CD4-positive, alpha-beta T cell (primary cell): Measurements from ENCODE around the gene MECP2. TPM values are rescaled to one million over a fixed set of nuclear protein-coding genes. Genes with fewer than 3 reads are reported as not detected.
"Not testable (repeated sequence)": the region's sequence is repeated elsewhere in the genome, so short reads cannot be mapped to it uniquely, and the experiment has no call there.

Source experiments
- ATAC-seq: fragments of 200-7000 bp; cut with Tn5 transposase; one replicate; pipeline ENCODE4 v1.10.0; 2022; ENCODE audit warnings: mild to moderate bottlenecking; ENCODE audit not compliant: poor library complexity
- CTCF ChIA-PET: fragments of 350-600 bp; sonication (Branson Sonifier 250); formaldehyde crosslinking; loops from one replicate; lab custom pipeline; 2021; ENCODE audit warnings: antibody characterized with exemption, inconsistent platforms; lab: Charles Lee
- POLR2A ChIA-PET: fragments of 350-600 bp; sonication (Branson Sonifier 250); formaldehyde crosslinking; loops from one replicate; lab custom pipeline; 2021; ENCODE audit warnings: antibody characterized with exemption, inconsistent platforms; lab: Charles Lee
- DNase-seq, 14 experiments: peaks; one replicate each; pipeline ENCODE4 v3.0.0-alpha.2; 2013 to 2020; ENCODE audit warnings: mixed read lengths in 2 of 14
- H3K27ac ChIP-seq, 2 donors: one replicate each; pipeline versions ENCODE4 v1.5.1 to v1.7.0; 2013; ENCODE audit warnings: low read length in 2 of 2, low read depth in 1 of 2, mild to moderate bottlenecking in 1 of 2
- H3K27me3 ChIP-seq, 2 experiments: 1 replicate in 1 of 2; 2 replicates in 1 of 2; pipeline versions ENCODE4 v1.6.1 to v1.7.0; 2013; ENCODE audit warnings: low read length in 2 of 2, control low read depth in 1 of 2, mild to moderate bottlenecking in 1 of 2, moderate library complexity in 1 of 2; ENCODE audit not compliant: insufficient read depth in 2 of 2, control insufficient read depth in 1 of 2
- H3K36me3 ChIP-seq: one replicate; pipeline ENCODE4 v1.6.1; 2013; ENCODE audit warnings: low read length, control low read depth; ENCODE audit not compliant: insufficient read depth
- H3K4me1 ChIP-seq: one replicate; pipeline ENCODE4 v1.6.1; 2013; ENCODE audit warnings: low read length, control low read depth; ENCODE audit not compliant: insufficient read depth
- H3K4me3 ChIP-seq: one replicate; pipeline ENCODE4 v1.5.1; 2013; ENCODE audit warnings: mild to moderate bottlenecking, low read length, moderate library complexity
- H3K9me3 ChIP-seq, 2 experiments: 1 replicate in 1 of 2; 2 replicates in 1 of 2; pipeline versions ENCODE4 v1.6.1 to v1.7.0; 2013; ENCODE audit warnings: low read length in 2 of 2, mild to moderate bottlenecking in 2 of 2, control low read depth in 1 of 2, moderate library complexity in 1 of 2; ENCODE audit not compliant: control insufficient read depth in 1 of 2, insufficient read depth in 1 of 2
- H3K27ac Mint-ChIP-seq: one replicate; pipeline ENCODE4 v1.8.0; 2020; ENCODE audit warnings: mixed read lengths
- H3K27me3 Mint-ChIP-seq: one replicate; pipeline ENCODE4 v1.8.0; 2021; ENCODE audit warnings: mixed read lengths
- H3K36me3 Mint-ChIP-seq: one replicate; pipeline ENCODE4 v1.8.0; 2021; ENCODE audit warnings: low read depth, mixed read lengths
- H3K4me1 Mint-ChIP-seq: one replicate; pipeline ENCODE4 v1.8.0; 2021; ENCODE audit warnings: low read depth, mixed read lengths
- H3K4me3 Mint-ChIP-seq: one replicate; pipeline ENCODE4 v1.8.0; 2020; ENCODE audit warnings: mild to moderate bottlenecking, mixed read lengths
- H3K9me3 Mint-ChIP-seq: one replicate; pipeline ENCODE4 v1.8.0; 2020; ENCODE audit warnings: mixed read lengths
- CTCF ChIP-seq: fragments of 200-600 bp; IDR thresholded peaks from one replicate; pipeline ENCODE4 v1.8.0; 2022; ENCODE audit warnings: antibody characterized with exemption, mild to moderate bottlenecking
- intact Hi-C, 2 experiments: fragments of 100-400 bp; cut with DNase I in 1 of 2; cut with micrococcal nuclease in 1 of 2; formaldehyde crosslinking; loops; one replicate each; pipeline versions ENCODE4 v1.15.1 to v1.9.0; 2023 to 2025; cut with DNase I, micrococcal nuclease
- polyA plus RNA-seq, 2 donors: library from polyadenylated mRNA; unstranded; fragments of 120-200 nt; gene quantifications; one replicate each; pipeline ENCODE4 v1.2.1, GENCODE V29; 2013
- total RNA-seq, 174 experiments: library from RNA in 2 of 174; stranded (reverse) in 2 of 174; gene quantifications; one replicate each; pipeline ENCODE4 v1.2.3 and lab custom pipeline; 2021 to 2026

Gene MECP2
- total RNA-seq (100 to 1,000 TPM; 120 to 133 TPM), total RNA-seq (lab: John Stamatoyannopoulos, UW) (55.2 to 269 (median 124) reads per million in 172 experiments)
- 41.7 TPM for polyA plus RNA-seq (2013, experiment 1 of 2)
- 51.7 TPM for polyA plus RNA-seq (2013, experiment 2 of 2)

GRCh38 chrX:154097589-154098541, at the start of gene MECP2:
Gene MECP2, minus strand, starts transcription at chrX:154097717.
- peak within 1 kb of the TSS; percentile 80 to 86 for H3K27ac ChIP-seq
- peak within 1 kb of the TSS; percentile 90 for H3K4me3 ChIP-seq
- DNase-seq (peak; percentile 69 to 94 (median 82)), ATAC-seq (peak; percentile 86)
- H3K27ac Mint-ChIP-seq, result peak within 1 kb of the TSS; percentile 97
- CTCF ChIA-PET, result no interaction called here
- no peaks in the 10 kb centered on the region for H3K9me3 ChIP-seq
- H3K9me3 Mint-ChIP-seq, result no peaks in the 10 kb centered on the region
- H3K4me3 Mint-ChIP-seq, result peak within 1 kb of the TSS; percentile 97
- POLR2A ChIA-PET, result interaction anchor here (1.0 to 2.1 kb wide), 9 partner anchors 10 to 300 kb away, joined by 3 to 10 read pairs (median 5); partner anchors contain the start of genes HCFC1 and RPL10
- TF ChIP-seq CTCF, result no peak
- H3K27me3 ChIP-seq, result no peaks in the 10 kb centered on the region
- no peaks in the 10 kb centered on the region for H3K27me3 Mint-ChIP-seq
- H3K4me1 Mint-ChIP-seq, result peaks cover 39% of the 10 kb centered on the region
- H3K36me3 ChIP-seq, result no peaks in the 10 kb centered on the region
- intact Hi-C loops, result loop anchor here (1.0 to 5.0 kb wide), 4 partner anchors 38 to 274 kb away; partner anchors contain the start of genes FLNA (in 1 of the 2) and IRAK1 (in 1 of the 2)
- H3K4me1 ChIP-seq, result peaks cover 32% of the 10 kb centered on the region
- peaks cover 17% of the 10 kb centered on the region for H3K36me3 Mint-ChIP-seq

GRCh38 chrX:154144010-154144409, 46.5 kb upstream of the MECP2 start, which contains the start of gene OPN1LW:
Gene OPN1LW, plus strand, starts transcription at chrX:154144243. Its CDS starts 41 bp downstream, at chrX:154144284.
- H3K9me3 ChIP-seq, H3K4me3 ChIP-seq, intact Hi-C loops, H3K27me3 ChIP-seq, H3K36me3 ChIP-seq, H3K4me1 Mint-ChIP-seq, ATAC-seq, H3K27ac ChIP-seq, H3K27me3 Mint-ChIP-seq, H3K36me3 Mint-ChIP-seq, H3K4me3 Mint-ChIP-seq, POLR2A ChIA-PET, CTCF ChIA-PET, H3K4me1 ChIP-seq, H3K9me3 Mint-ChIP-seq, DNase-seq, H3K27ac Mint-ChIP-seq: not testable (repeated sequence)

GRCh38 chrX:154142950-154143745, 45.6 kb upstream of the MECP2 start:
- Histone ChIP-seq H3K4me1 (peaks cover 8% of the 10 kb centered on the region), H3K36me3 (no peaks in the 10 kb centered on the region), H3K4me3 (no peak overlapping the region), H3K27ac (no peak overlapping the region), H3K27me3 (no peaks in the 10 kb centered on the region), H3K9me3 (no peaks in the 10 kb centered on the region)
- ChIA-PET POLR2A (no interaction called here), CTCF (no interaction called here)
- H3K4me1 Mint-ChIP-seq, result no peaks in the 10 kb centered on the region
- H3K9me3 Mint-ChIP-seq, result no peaks in the 10 kb centered on the region
- intact Hi-C loops, result no loop called here
- ATAC-seq (no peak), DNase-seq (peak in 1 of 14 experiments; percentile 1)
- no peaks in the 10 kb centered on the region for H3K36me3 Mint-ChIP-seq
- no peak overlapping the region for H3K27ac Mint-ChIP-seq
- H3K27me3 Mint-ChIP-seq, result no peaks in the 10 kb centered on the region
- H3K4me3 Mint-ChIP-seq, result no peak overlapping the region
- no peak for TF ChIP-seq CTCF
